Measurements from ENCODE around the gene PET100. TPM values are rescaled to one million over a fixed set of nuclear protein-coding genes. Genes with fewer than 3 reads are reported as not detected.

Gene PET100
- polyA plus RNA-seq, 1 donor from 2014 or later: 105 TPM

GRCh38 chr19:7658219-7658686 is 28.7 kb downstream of the PET100 start:
- no peak overlapping the region for H3K4me3 ChIP-seq (ENCODE audit: low read length)
- H3K9me3 ChIP-seq (ENCODE audit: low read length): no peaks in the 10 kb centered on the region
- peak; percentile 12 for TF ChIP-seq POLR2AphosphoS5 (IDR thresholded peaks at IDR 0.05)
- no peak for TF ChIP-seq MXI1 (conservative IDR thresholded peaks at IDR 0.05; ENCODE audit: poor library complexity, severe bottlenecking)
- no peak for TF ChIP-seq TAF1 (IDR thresholded peaks at IDR 0.05; ENCODE audit: low read depth)
- no peak for TF ChIP-seq CTCF (IDR thresholded peaks at IDR 0.05; ENCODE audit: poor library complexity, severe bottlenecking)
- TF ChIP-seq SMC3 (conservative IDR thresholded peaks at IDR 0.05; ENCODE audit: poor library complexity): no peak
- no peak for TF ChIP-seq EZH2 (IDR thresholded peaks at IDR 0.05; ENCODE audit: borderline replicate concordance, insufficient read depth, low read length, poor library complexity, severe bottlenecking)
- TF ChIP-seq EP300 (conservative IDR thresholded peaks at IDR 0.05; ENCODE audit: poor library complexity, severe bottlenecking): peak; percentile 16
- TF ChIP-seq, protein P1, sequence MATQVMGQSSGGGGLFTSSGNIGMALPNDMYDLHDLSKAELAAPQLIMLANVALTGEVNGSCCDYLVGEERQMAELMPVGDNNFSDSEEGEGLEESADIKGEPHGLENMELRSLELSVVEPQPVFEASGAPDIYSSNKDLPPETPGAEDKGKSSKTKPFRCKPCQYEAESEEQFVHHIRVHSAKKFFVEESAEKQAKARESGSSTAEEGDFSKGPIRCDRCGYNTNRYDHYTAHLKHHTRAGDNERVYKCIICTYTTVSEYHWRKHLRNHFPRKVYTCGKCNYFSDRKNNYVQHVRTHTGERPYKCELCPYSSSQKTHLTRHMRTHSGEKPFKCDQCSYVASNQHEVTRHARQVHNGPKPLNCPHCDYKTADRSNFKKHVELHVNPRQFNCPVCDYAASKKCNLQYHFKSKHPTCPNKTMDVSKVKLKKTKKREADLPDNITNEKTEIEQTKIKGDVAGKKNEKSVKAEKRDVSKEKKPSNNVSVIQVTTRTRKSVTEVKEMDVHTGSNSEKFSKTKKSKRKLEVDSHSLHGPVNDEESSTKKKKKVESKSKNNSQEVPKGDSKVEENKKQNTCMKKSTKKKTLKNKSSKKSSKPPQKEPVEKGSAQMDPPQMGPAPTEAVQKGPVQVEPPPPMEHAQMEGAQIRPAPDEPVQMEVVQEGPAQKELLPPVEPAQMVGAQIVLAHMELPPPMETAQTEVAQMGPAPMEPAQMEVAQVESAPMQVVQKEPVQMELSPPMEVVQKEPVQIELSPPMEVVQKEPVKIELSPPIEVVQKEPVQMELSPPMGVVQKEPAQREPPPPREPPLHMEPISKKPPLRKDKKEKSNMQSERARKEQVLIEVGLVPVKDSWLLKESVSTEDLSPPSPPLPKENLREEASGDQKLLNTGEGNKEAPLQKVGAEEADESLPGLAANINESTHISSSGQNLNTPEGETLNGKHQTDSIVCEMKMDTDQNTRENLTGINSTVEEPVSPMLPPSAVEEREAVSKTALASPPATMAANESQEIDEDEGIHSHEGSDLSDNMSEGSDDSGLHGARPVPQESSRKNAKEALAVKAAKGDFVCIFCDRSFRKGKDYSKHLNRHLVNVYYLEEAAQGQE (IDR thresholded peaks at IDR 0.05; ENCODE audit: borderline replicate concordance): no peak
- TF ChIP-seq RAD21 (conservative IDR thresholded peaks at IDR 0.05): no peak
- no peaks in the 10 kb centered on the region for H3F3A ChIP-seq (ENCODE audit: insufficient read depth, low read length, poor library complexity, severe bottlenecking)
- H3K9ac ChIP-seq (ENCODE audit: low read length): no peak overlapping the region
- H3K36me3 ChIP-seq (ENCODE audit: insufficient read depth, low read length): no peaks in the 10 kb centered on the region
- H3K27me3 ChIP-seq (ENCODE audit: insufficient read depth, low read depth, low read length): no peaks in the 10 kb centered on the region
- no peaks in the 10 kb centered on the region for H4K20me1 ChIP-seq (ENCODE audit: insufficient read depth)
- peak overlapping the region; percentile 64 for H3K27ac ChIP-seq (ENCODE audit: low read length)
- no peak overlapping the region for H3K4me2 ChIP-seq (ENCODE audit: low read length)
- no peak overlapping the region for H2AFZ ChIP-seq (ENCODE audit: low read depth, low read length)
- no peaks in the 10 kb centered on the region for H3K9me2 ChIP-seq (ENCODE audit: insufficient read depth, low read length)
- no peaks in the 10 kb centered on the region for H3K79me2 ChIP-seq (replicated peaks; ENCODE audit: insufficient read depth, low read length)

- H3K4me2 ChIP-seq (ENCODE audit: low read length): no peak overlapping the region
- no peaks in the 10 kb centered on the region for H3K27me3 ChIP-seq (ENCODE audit: insufficient read depth, low read depth, low read length)
- no peak overlapping the region for H3K4me3 ChIP-seq (ENCODE audit: low read length)
- no peaks in the 10 kb centered on the region for H3F3A ChIP-seq (ENCODE audit: insufficient read depth, low read length, poor library complexity, severe bottlenecking)
- H2AFZ ChIP-seq (ENCODE audit: low read depth, low read length): no peak overlapping the region
- no peak overlapping the region for H3K27ac ChIP-seq (ENCODE audit: low read length)
- H3K9me2 ChIP-seq (ENCODE audit: insufficient read depth, low read length): no peaks in the 10 kb centered on the region
- no peaks in the 10 kb centered on the region for H3K36me3 ChIP-seq (ENCODE audit: insufficient read depth, low read length)
- H3K9ac ChIP-seq (ENCODE audit: low read length): no peak overlapping the region
- H3K9me3 ChIP-seq (ENCODE audit: low read length): no peaks in the 10 kb centered on the region
- H4K20me1 ChIP-seq (ENCODE audit: insufficient read depth): no peaks in the 10 kb centered on the region
- TF ChIP-seq RAD21 (conservative IDR thresholded peaks at IDR 0.05): no peak
- no peak for TF ChIP-seq EP300 (conservative IDR thresholded peaks at IDR 0.05; ENCODE audit: poor library complexity, severe bottlenecking)
- TF ChIP-seq, protein P1 (IDR thresholded peaks at IDR 0.05; ENCODE audit: borderline replicate concordance): no peak
- no peak for TF ChIP-seq SMC3 (conservative IDR thresholded peaks at IDR 0.05; ENCODE audit: poor library complexity)
- no peaks in the 10 kb centered on the region for H3K79me2 ChIP-seq (replicated peaks; ENCODE audit: insufficient read depth, low read length)
Measured at GRCh38 chr19:7661744-7662538, 32.3 kb downstream of the PET100 start.

Data from neural cell (in vitro differentiated cells).